Suprapubic skin (tissue), 4 donors: ENCODE results near the gene EPS8.

Source experiments
- EP300 ChIP-seq: sonication (generic); formaldehyde crosslinking; IDR thresholded peaks from one replicate; pipeline ENCODE4 v1.6.1; 2017; ENCODE audit warnings: antibody characterized with exemption
- POLR2A ChIP-seq, 2 donors: fragments of 450-650 bp; IDR thresholded peaks; one replicate each; pipeline ENCODE4 v1.6.1; 2017; ENCODE audit warnings: antibody characterized with exemption in 2 of 2, mild to moderate bottlenecking in 2 of 2, moderate library complexity in 2 of 2
- POLR2AphosphoS5 ChIP-seq, 3 donors: sonication (generic); formaldehyde crosslinking; IDR thresholded peaks; one replicate each; pipeline ENCODE4 v1.6.1; 2017; ENCODE audit warnings: antibody characterized with exemption in 3 of 3
- TF ChIP-seq, protein P1 (sequence below), 2 donors: fragments of 200-600 bp in 1 of 2; fragments of 450-650 bp in 1 of 2; sonication (generic) in 1 of 2; IDR thresholded peaks; one replicate each; pipeline ENCODE4 v1.5.1; 2016 to 2019; ENCODE audit warnings: antibody characterized with exemption in 2 of 2, mild to moderate bottlenecking in 1 of 2, moderate library complexity in 1 of 2

DNA sequence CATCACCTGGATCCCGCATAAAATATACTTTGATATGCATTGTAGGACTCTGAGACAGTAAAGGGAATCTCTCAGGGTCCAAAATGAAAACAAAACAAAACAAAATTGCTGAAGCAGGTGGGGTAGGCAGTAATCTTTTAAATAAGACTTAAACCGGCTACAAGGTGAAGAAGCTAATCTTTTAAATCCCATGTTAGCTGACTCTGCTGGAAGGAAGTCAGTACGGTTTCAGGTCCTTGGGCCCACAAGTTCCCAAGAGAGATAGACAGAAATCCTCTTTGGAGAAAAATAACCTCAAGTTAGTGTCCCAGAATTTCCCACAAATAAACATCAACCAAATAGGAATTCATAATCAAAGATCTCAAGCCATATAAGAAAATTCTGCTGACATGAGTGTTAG, 5.0 kb upstream of the EPS8 start:
- TF ChIP-seq, protein P1, sequence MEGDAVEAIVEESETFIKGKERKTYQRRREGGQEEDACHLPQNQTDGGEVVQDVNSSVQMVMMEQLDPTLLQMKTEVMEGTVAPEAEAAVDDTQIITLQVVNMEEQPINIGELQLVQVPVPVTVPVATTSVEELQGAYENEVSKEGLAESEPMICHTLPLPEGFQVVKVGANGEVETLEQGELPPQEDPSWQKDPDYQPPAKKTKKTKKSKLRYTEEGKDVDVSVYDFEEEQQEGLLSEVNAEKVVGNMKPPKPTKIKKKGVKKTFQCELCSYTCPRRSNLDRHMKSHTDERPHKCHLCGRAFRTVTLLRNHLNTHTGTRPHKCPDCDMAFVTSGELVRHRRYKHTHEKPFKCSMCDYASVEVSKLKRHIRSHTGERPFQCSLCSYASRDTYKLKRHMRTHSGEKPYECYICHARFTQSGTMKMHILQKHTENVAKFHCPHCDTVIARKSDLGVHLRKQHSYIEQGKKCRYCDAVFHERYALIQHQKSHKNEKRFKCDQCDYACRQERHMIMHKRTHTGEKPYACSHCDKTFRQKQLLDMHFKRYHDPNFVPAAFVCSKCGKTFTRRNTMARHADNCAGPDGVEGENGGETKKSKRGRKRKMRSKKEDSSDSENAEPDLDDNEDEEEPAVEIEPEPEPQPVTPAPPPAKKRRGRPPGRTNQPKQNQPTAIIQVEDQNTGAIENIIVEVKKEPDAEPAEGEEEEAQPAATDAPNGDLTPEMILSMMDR (IDR thresholded peaks at IDR 0.05) = no peak
- TF ChIP-seq POLR2A (IDR thresholded peaks at IDR 0.05) = no peak
- no peak for TF ChIP-seq EP300
- no peak for TF ChIP-seq POLR2AphosphoS5 (IDR thresholded peaks at IDR 0.05)
